Measurements from ENCODE around the gene SLC38A3.

- TF ChIP-seq EZH2 (IDR thresholded peaks at IDR 0.05; ENCODE audit: low read depth, unreplicated experiment) (no peak), CTCF (conservative IDR thresholded peaks at IDR 0.05; ENCODE audit: low read depth in 2 of 2) (no peak), ZNF114 (CRISPR knock-in tag; IDR thresholded peaks at IDR 0.05) (no peak), POLR2AphosphoS5 (IDR thresholded peaks at IDR 0.05; ENCODE audit: low read depth) (no peak; the same call in 1 of the 2 replicates), EZH2phosphoT487 (IDR thresholded peaks at IDR 0.05; ENCODE audit: unreplicated experiment) (no peak), REST (IDR thresholded peaks at IDR 0.05; ENCODE audit: unreplicated experiment) (no peak), CREB1 (CRISPR knock-in tag; IDR thresholded peaks at IDR 0.05; ENCODE audit: low read depth) (no peak)
Measured at GRCh38 chr3:50265571-50265970, 60.5 kb downstream of the SLC38A3 start.

Data from GM23338 (cell line).